ENCODE results near the gene METTL21A.

GRCh38 chr2:207603486-207603885, 21.7 kb downstream of the METTL21A start:
- no peak for TF ChIP-seq CREB1 (IDR thresholded peaks at IDR 0.05)
- no peak for TF ChIP-seq CREB1 (CRISPR knock-in tag; IDR thresholded peaks at IDR 0.05)
- no peak for TF ChIP-seq TCF7L2 (IDR thresholded peaks at IDR 0.05; ENCODE audit: low read depth, low read length)
- TF ChIP-seq POLR2A (IDR thresholded peaks at IDR 0.05; ENCODE audit: insufficient read depth in 1 of 2, low read depth in 2 of 2, low read length in 2 of 2): no peak
- TF ChIP-seq ZNF263 (CRISPR knock-in tag; IDR thresholded peaks at IDR 0.05): no peak
- no peak for TF ChIP-seq ZBTB20 (CRISPR knock-in tag; IDR thresholded peaks at IDR 0.05; ENCODE audit: borderline replicate concordance, low read depth)
- no peak for TF ChIP-seq SIN3A (IDR thresholded peaks at IDR 0.05; ENCODE audit: borderline replicate concordance, low read depth, low read length)
- no peak for TF ChIP-seq ATF2 (CRISPR knock-in tag; IDR thresholded peaks at IDR 0.05)
- no peak for TF ChIP-seq ZNF552 (CRISPR knock-in tag; IDR thresholded peaks at IDR 0.05; ENCODE audit: borderline replicate concordance)

All from HepG2 (cell line).